Measurements from ENCODE around the gene UBA3. TPM values are rescaled to one million over a fixed set of nuclear protein-coding genes. Genes with fewer than 3 reads are reported as not detected.

Gene UBA3
- total RNA-seq, 1 experiment from 2014 or later, result 47.1 TPM

GRCh38 chr3:69031635-69032034 is 48.5 kb downstream of the UBA3 start:
- in situ Hi-C loops (cut with HindIII; ENCODE audit: low pct_unique_long_range_greater_than_20kb, low sequenced_read_pairs), result no loop called here
- no peak for DNase-seq (ENCODE audit: low read depth)

- in situ Hi-C loops (cut with HindIII; ENCODE audit: low pct_unique_long_range_greater_than_20kb, low sequenced_read_pairs), result no loop called here
- no peak for DNase-seq (ENCODE audit: low read depth)
These were observed 59.3 kb downstream of the UBA3 start for GRCh38 chr3:69020857-69021256.

- in situ Hi-C loops (cut with HindIII; ENCODE audit: low pct_unique_long_range_greater_than_20kb, low sequenced_read_pairs), result no loop called here
- DNase-seq (ENCODE audit: low read depth), result no peak
These were observed 59.7 kb downstream of the UBA3 start for GRCh38 chr3:69020424-69020823.

GRCh38 chr3:69016901-69017300 is 63.3 kb downstream of the UBA3 start:
- in situ Hi-C loops (cut with HindIII; ENCODE audit: low pct_unique_long_range_greater_than_20kb, low sequenced_read_pairs), result no loop called here

GRCh38 chr3:69016102-69016501 is 64.1 kb downstream of the UBA3 start:
- DNase-seq (ENCODE audit: low read depth), result no peak
- in situ Hi-C loops (cut with HindIII; ENCODE audit: low pct_unique_long_range_greater_than_20kb, low sequenced_read_pairs), result no loop called here

More at GRCh38 chr3:69016901-69017300, 63.3 kb downstream of the UBA3 start:
- DNase-seq (ENCODE audit: low read depth), result peak; percentile 48

- in situ Hi-C loops (cut with HindIII; ENCODE audit: low pct_unique_long_range_greater_than_20kb, low sequenced_read_pairs), result no loop called here
- no peak for DNase-seq (ENCODE audit: low read depth)
These were observed 66.1 kb downstream of the UBA3 start for GRCh38 chr3:69014022-69014580.

GRCh38 chr3:69013253-69014021 is 66.7 kb downstream of the UBA3 start, which contains the start of gene EOGT:
TSS of gene EOGT (minus strand) at chr3:69013684. CDS start at chr3:69009846, 3,838 bp downstream.
- in situ Hi-C loops (cut with HindIII; ENCODE audit: low pct_unique_long_range_greater_than_20kb, low sequenced_read_pairs), result no loop called here
- DNase-seq (ENCODE audit: low read depth), result peak; percentile 83

GRCh38 chr3:69012800-69013252 is 67.3 kb downstream of the UBA3 start:
- in situ Hi-C loops (cut with HindIII; ENCODE audit: low pct_unique_long_range_greater_than_20kb, low sequenced_read_pairs), result no loop called here
- no peak for DNase-seq (ENCODE audit: low read depth)

GRCh38 chr3:69012100-69012799 is 67.9 kb downstream of the UBA3 start:
- no peak for DNase-seq (ENCODE audit: low read depth)
- in situ Hi-C loops (cut with HindIII; ENCODE audit: low pct_unique_long_range_greater_than_20kb, low sequenced_read_pairs), result no loop called here

GRCh38 chr3:69011096-69011730 is 69.0 kb downstream of the UBA3 start:
- no peak for DNase-seq (ENCODE audit: low read depth)

GRCh38 chr3:69009559-69010410 is 70.4 kb downstream of the UBA3 start:
- in situ Hi-C loops (cut with HindIII; ENCODE audit: low pct_unique_long_range_greater_than_20kb, low sequenced_read_pairs), result no loop called here
- DNase-seq (ENCODE audit: low read depth), result no peak

More at GRCh38 chr3:69011096-69011730, 69.0 kb downstream of the UBA3 start:
- in situ Hi-C loops (cut with HindIII; ENCODE audit: low pct_unique_long_range_greater_than_20kb, low sequenced_read_pairs), result no loop called here

- in situ Hi-C loops (cut with HindIII; ENCODE audit: low pct_unique_long_range_greater_than_20kb, low sequenced_read_pairs), result no loop called here
- no peak for DNase-seq (ENCODE audit: low read depth)
These were observed 71.2 kb downstream of the UBA3 start for GRCh38 chr3:69008980-69009379.

GRCh38 chr3:69005791-69006482 is 74.2 kb downstream of the UBA3 start:
- in situ Hi-C loops (cut with HindIII; ENCODE audit: low pct_unique_long_range_greater_than_20kb, low sequenced_read_pairs), result no loop called here
- no peak for DNase-seq (ENCODE audit: low read depth)

- no peak for DNase-seq (ENCODE audit: low read depth)
- in situ Hi-C loops (cut with HindIII; ENCODE audit: low pct_unique_long_range_greater_than_20kb, low sequenced_read_pairs), result no loop called here
These were observed 74.9 kb downstream of the UBA3 start for GRCh38 chr3:69005071-69005790.

Data from Caki2 (cell line).